ENCODE results near the gene FOXL3.

GRCh38 chr7:245574-246295, 44.2 kb upstream of the FOXL3 start:
- TF ChIP-seq CTCF (IDR thresholded peaks at IDR 0.05): no peak
- TF ChIP-seq TAF1 (IDR thresholded peaks at IDR 0.05; ENCODE audit: borderline replicate concordance, low read depth, low read length): no peak
- no peak for TF ChIP-seq RFX5 (IDR thresholded peaks at IDR 0.05; ENCODE audit: low read length)
- TF ChIP-seq MXI1 (IDR thresholded peaks at IDR 0.05; ENCODE audit: low read depth, low read length): no peak
- TF ChIP-seq RAD21 (IDR thresholded peaks at IDR 0.05; ENCODE audit: low read length): no peak
- TF ChIP-seq EZH2phosphoT487 (IDR thresholded peaks at IDR 0.05; ENCODE audit: borderline replicate concordance, low read depth): no peak
- TF ChIP-seq SIN3A (IDR thresholded peaks at IDR 0.05; ENCODE audit: borderline replicate concordance, low read depth, low read length): no peak
- TF ChIP-seq, protein P1, sequence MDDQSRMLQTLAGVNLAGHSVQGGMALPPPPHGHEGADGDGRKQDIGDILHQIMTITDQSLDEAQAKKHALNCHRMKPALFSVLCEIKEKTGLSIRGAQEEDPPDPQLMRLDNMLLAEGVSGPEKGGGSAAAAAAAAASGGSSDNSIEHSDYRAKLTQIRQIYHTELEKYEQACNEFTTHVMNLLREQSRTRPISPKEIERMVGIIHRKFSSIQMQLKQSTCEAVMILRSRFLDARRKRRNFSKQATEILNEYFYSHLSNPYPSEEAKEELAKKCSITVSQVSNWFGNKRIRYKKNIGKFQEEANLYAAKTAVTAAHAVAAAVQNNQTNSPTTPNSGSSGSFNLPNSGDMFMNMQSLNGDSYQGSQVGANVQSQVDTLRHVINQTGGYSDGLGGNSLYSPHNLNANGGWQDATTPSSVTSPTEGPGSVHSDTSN (IDR thresholded peaks at IDR 0.05): no peak
- no peak for TF ChIP-seq NRF1 (IDR thresholded peaks at IDR 0.05; ENCODE audit: low read depth, low read length)
